Right cardiac atrium (tissue), 5 donors: ENCODE measurements around the gene FMO3. TPM values are rescaled to one million over a fixed set of nuclear protein-coding genes. Genes with fewer than 3 reads are reported as not detected.

Experiments used
- ATAC-seq, 2 donors: fragments of 200-7000 bp; cut with Tn5 transposase; one replicate each; pipeline versions ENCODE4 v1.8.0 to v1.9.1; 2020; ENCODE audit warnings: moderate library complexity in 2 of 2, mild to moderate bottlenecking in 1 of 2
- DNase-seq, 3 donors: peaks; one replicate each; pipeline ENCODE4 v3.0.0-alpha.2; 2020
- H3K27ac ChIP-seq: one replicate; pipeline ENCODE4 v1.5.1; 2013; ENCODE audit warnings: mild to moderate bottlenecking, low read length, control low read depth, moderate library complexity
- H3K27me3 ChIP-seq: one replicate; pipeline ENCODE4 v1.6.1; 2013; ENCODE audit not compliant: control insufficient read depth, insufficient read depth
- H3K4me1 ChIP-seq: one replicate; pipeline ENCODE4 v1.6.1; 2013; ENCODE audit warnings: low read length; ENCODE audit not compliant: control insufficient read depth, insufficient read depth
- H3K4me3 ChIP-seq: one replicate; pipeline ENCODE4 v1.5.1; 2013; ENCODE audit warnings: low read length, control low read depth
- H3K9me3 ChIP-seq: one replicate; pipeline ENCODE4 v1.6.1; 2013; ENCODE audit warnings: low read length; ENCODE audit not compliant: control insufficient read depth
- WGBS: extraction: QIAGEN DNeasy Blood & Tissue Kit; methylation state at CpG from one replicate; pipeline ENCODE4 v1.1.7; 2013; 5-methylcytosine and 5-hydroxymethylcytosine counted together
- intact Hi-C, 4 donors: fragments of 100-400 bp; cut with DNase I; formaldehyde crosslinking; loops; one replicate each; pipeline versions ENCODE4 v1.11.0 to v1.14.0; 2022 to 2023
- microRNA-seq, 2 donors: library from miRNA; unstranded; fragments of <30 nt; microRNA quantifications; one replicate each; pipeline ENCODE4 v1.2.0, GENCODE V29; 2020 to 2021
- polyA plus RNA-seq: library from polyadenylated mRNA; stranded (reverse); fragments of 200-250 nt; gene quantifications from one replicate; pipeline ENCODE4 v1.2.3, GENCODE V29; 2013
- total RNA-seq, 4 donors: library from RNA; stranded (reverse); fragmentation: NEBNext Ultra II Directional; extraction: Animal tissue kit (Norgen Biotek cat#: 25700); gene quantifications; one replicate each; pipeline ENCODE4 v1.2.1, GENCODE V29; 2021
- donor health status: healthy with polysubstance abuse.
- donor health status: DM: no; HTN: yes; CAD: no.
- donor health status: DM: no; HTN: no; CAD: no.
- donor health status: DM: no; HTN: yes; CAD: no; lungs with severe emphysema.
- donor health status: DM: yes; HTN: yes; CAD: no.

The FMO3 gene
- total and polyA plus RNA-seq, 5 donors: 0.62 to 2.0 (median 1.4) TPM

DNA sequence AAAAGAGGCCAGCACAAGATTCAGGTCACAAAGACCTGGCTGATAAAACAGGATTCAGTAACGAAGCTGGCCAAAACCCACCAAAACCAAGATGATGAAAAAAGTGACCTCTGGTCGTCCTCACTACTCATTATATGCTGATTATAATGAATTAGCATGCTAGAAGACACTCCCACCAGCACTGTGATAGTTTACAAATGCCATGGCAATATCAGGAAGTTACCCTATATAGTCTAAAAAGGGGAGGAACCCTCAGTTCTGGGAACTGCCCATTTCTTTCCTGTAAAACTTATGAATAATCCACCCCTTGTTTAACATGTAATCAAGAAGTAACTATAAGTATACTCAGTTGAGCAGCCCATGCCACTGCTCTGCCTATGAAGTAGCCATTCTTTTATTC lies 68.4 kb downstream of the FMO3 start:
- no peak overlapping the region for H3K4me3 ChIP-seq
- no peak overlapping the region for H3K27ac ChIP-seq
- DNase-seq: no peak
- no peaks in the 10 kb centered on the region for H3K27me3 ChIP-seq
- H3K9me3 ChIP-seq: no peaks in the 10 kb centered on the region
- 83% methylated on average over 2 of the region's 2 CpGs for WGBS
- ATAC-seq: no peak
- peaks cover 3% of the 10 kb centered on the region for H3K4me1 ChIP-seq
- intact Hi-C loops: no loop called here

DNA sequence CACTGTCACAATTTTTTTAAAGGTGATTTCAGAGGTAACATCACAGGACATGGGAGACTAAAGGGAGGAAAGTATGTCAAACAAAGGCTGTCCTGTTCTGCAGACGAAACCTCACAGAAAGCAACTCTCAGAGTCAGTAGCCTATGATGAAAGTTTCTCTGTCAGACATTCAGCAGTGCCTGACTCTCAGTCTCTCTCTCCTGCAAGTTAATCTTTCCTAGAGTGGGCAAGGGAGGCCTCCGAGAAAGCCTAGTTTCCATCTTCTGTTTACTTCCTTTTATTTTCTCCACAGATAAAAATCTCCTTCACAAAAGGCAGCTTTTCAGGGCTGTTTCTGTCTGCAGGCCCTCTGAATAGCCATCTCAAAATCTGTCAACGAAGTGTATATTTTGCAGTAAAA lies 69.5 kb downstream of the FMO3 start:
- no peaks in the 10 kb centered on the region for H3K27me3 ChIP-seq
- ATAC-seq: peak; percentile 49 to 66
- H3K4me3 ChIP-seq: no peak overlapping the region
- peak overlapping the region; percentile 52 for H3K27ac ChIP-seq
- intact Hi-C loops: no loop called here
- no peak for DNase-seq
- 41% methylated on average over 3 of the region's 3 CpGs for WGBS
- H3K9me3 ChIP-seq: no peaks in the 10 kb centered on the region
- H3K4me1 ChIP-seq: peaks cover 3% of the 10 kb centered on the region

DNA sequence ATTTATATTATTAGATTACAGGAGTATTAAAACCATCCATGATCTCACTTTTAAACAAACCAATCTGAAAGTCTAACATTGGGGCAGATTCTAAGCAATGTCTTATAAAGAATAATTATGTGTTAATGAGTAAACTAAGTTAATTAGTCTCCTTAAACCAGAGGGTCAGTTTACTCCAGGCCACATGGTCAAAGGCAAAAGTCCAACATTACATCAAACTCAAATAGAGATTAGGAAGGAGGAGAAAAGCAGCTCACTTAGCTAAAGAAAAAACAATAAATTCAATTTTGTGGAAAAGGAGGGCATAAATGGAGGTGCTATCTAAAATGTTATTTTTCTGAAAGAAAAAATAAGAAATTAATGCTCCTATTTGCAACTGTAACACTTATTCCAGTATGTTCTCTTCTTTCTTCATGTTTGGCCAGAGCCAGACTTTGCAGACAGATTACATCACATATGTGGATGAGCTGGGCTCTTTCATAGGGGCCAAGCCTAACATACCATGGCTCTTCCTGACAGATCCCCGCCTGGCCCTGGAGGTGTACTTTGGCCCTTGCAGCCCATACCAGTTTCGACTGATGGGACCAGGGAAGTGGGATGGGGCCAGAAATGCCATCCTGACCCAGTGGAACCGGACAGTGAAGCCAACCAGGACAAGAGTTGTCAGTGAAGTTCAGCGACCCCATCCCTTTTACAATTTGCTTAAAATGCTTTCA lies 70.1 kb downstream of the FMO3 start:
- H3K9me3 ChIP-seq: no peaks in the 10 kb centered on the region
- no peaks in the 10 kb centered on the region for H3K27me3 ChIP-seq
- peak; percentile 74 to 82 for ATAC-seq
- H3K4me1 ChIP-seq: peaks cover 3% of the 10 kb centered on the region
- intact Hi-C loops: no loop called here
- no peak overlapping the region for H3K4me3 ChIP-seq
- peak; percentile 19 to 44 (median 40) for DNase-seq
- WGBS: 72% methylated on average over 4 of the region's 4 CpGs
- H3K27ac ChIP-seq: no peak overlapping the region

DNA sequence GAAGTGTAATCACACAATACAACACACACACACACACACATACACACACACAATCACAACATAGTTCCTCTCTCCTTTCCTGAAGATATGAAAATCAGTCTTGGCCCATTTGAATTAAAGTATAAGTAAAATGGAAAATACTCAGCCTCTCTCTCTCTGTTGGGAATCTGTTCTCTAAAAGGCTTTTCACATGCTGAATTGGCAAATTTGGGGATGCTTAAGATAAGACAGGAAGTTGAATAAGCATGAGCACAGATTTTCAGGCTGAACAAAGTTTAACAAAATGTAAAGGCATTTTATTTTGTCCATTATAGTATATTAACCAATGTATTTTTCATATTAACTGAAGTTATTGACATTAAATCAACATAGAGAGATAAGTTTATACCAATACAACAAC lies 70.7 kb downstream of the FMO3 start:
- no peaks in the 10 kb centered on the region for H3K27me3 ChIP-seq
- no peaks in the 10 kb centered on the region for H3K9me3 ChIP-seq
- no peak overlapping the region for H3K27ac ChIP-seq
- ATAC-seq (no peak), DNase-seq (no peak)
- H3K4me3 ChIP-seq: no peak overlapping the region
- peaks cover 3% of the 10 kb centered on the region for H3K4me1 ChIP-seq
- intact Hi-C loops: no loop called here

DNA sequence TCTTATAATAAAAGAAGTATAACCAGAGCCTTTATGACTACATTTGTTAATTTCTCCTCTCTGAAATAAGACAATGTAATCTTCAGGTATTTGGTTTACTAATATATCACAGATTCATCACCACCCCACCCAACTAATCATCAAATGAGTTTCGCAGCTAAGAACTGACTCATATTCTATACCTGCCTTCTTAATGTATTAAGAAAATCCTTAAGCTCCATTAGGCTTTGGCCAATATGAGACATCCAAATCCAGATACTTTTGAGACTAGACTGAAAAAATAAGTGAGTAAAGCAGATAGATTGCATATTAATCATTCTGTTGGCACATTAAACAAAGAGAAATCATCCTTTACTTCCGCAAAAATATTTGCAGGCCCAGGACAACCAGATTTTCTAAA lies 75.7 kb downstream of the FMO3 start:
- intact Hi-C loops: no loop called here
- WGBS: 93% methylated on average over 2 of the region's 2 CpGs
- no peak for ATAC-seq

More for the DNA sequence above, 75.7 kb downstream of the FMO3 start:
- no peaks in the 10 kb centered on the region for H3K9me3 ChIP-seq
- H3K27me3 ChIP-seq: no peaks in the 10 kb centered on the region
- H3K27ac ChIP-seq: no peak overlapping the region
- no peak overlapping the region for H3K4me3 ChIP-seq
- no peaks in the 10 kb centered on the region for H3K4me1 ChIP-seq
- DNase-seq: no peak

Small RNA genes within 50 kb of the gene (microRNA-seq; reads per million reads assigned to microRNA genes)
- gene MIR1295A (0 reads per million in 2 donors), gene MIR1295B (0 reads per million in 2 donors)

Other genes starting within 250 kb of the FMO3 start
- gene MROH9, start 155.4 kb upstream of the FMO3 start, total RNA-seq: under 1 TPM in 1 of 4 donors, not detected in 3; 0.06 TPM
- gene MROH9, start 155.4 kb upstream of the FMO3 start, polyA plus RNA-seq: not detected
- 10 to 100 TPM; 26.2 to 87.7 (median 66.4) TPM for gene FMO2, start 94.4 kb downstream of the FMO3 start, total RNA-seq
- 41.0 TPM for gene FMO2, start 94.4 kb downstream of the FMO3 start, polyA plus RNA-seq
- under 1 TPM in 3 of 4 donors, not detected in 1; 0.21 to 0.60 (median 0.25) TPM for gene FMO1, start 157.6 kb downstream of the FMO3 start, total RNA-seq
- gene FMO1, start 157.6 kb downstream of the FMO3 start, polyA plus RNA-seq: 0.61 TPM
- 1 to 10 TPM; 2.8 to 6.3 (median 4.1) TPM for gene FMO4, start 223.3 kb downstream of the FMO3 start, total RNA-seq
- gene FMO4, start 223.3 kb downstream of the FMO3 start, polyA plus RNA-seq: 5.5 TPM